Fibroblast of skin of left biceps (primary cell): ENCODE measurements around the gene SNAI3.

Source experiments
- DNase-seq, 2 experiments: peaks; one replicate each; pipeline ENCODE4 v3.0.0-alpha.2; 2013; ENCODE audit warnings: low read depth in 2 of 2

The SNAI3 gene

DNA sequence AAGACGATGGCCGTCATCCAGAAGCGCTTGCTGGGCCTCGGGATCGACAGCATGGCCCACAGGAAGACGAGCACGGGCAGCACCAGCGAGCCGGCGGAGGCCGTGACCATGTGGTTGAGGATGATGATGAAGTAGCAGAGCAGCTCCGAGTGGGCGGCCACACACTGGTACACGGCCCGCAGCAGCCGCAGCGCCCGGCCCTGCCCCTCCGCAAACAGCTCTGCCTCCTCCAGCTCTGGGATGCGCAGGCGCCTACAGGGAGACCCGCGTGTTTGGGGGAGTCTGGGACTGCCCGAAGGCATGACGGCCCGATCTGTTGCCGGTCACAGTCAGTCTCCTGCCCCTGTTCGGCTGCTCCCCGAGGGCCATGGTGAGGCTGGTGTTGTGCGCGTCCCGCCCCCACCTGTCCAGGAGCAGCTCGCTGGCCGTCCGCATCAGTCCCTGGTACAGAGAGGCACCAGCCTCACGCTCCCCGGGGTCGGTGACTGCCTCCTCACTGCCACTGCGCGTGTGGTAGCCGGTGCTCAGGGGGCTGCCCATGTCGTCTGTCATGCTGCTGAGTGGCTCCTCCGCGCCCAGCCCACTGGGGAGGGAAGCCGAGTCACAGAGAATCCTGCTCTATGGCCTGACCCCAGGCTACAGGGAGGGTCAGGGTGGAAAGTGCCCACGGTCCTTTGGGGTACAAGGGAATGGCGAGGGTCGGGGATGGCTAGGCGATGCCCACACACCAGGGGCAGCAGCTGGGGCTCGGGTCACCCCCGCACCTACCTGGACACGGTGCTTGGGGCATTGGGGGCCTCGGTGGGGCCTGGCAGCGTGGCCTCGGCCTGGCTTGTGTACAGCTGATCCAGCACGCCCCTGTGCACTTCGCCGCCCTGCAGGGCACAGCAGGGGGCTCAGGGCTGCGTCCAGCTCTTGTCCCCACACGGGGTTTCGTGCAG is 35.8 kb upstream of the SNAI3 start:
- DNase-seq: no peak

DNA sequence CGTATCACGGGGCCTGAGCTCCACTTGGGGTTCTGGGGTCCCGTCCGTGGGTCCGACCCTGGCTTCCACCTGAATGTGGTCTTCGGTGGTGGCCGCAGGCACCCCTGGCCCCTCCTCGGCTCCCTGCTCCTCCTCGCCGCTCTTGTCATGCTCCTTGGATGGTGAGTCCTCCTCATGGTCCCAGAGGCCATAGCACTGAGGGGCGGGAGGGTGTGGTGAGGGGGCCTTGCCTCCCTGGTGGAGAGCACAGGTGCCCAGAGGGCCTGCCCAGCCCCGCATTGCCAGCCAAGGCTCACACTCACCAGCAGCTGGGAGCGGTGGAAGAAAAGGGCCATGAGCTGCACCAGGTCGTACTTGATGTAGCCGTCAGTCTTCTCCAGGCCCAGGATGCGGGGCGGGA is 34.9 kb upstream of the SNAI3 start:
- DNase-seq: no peak

DNA sequence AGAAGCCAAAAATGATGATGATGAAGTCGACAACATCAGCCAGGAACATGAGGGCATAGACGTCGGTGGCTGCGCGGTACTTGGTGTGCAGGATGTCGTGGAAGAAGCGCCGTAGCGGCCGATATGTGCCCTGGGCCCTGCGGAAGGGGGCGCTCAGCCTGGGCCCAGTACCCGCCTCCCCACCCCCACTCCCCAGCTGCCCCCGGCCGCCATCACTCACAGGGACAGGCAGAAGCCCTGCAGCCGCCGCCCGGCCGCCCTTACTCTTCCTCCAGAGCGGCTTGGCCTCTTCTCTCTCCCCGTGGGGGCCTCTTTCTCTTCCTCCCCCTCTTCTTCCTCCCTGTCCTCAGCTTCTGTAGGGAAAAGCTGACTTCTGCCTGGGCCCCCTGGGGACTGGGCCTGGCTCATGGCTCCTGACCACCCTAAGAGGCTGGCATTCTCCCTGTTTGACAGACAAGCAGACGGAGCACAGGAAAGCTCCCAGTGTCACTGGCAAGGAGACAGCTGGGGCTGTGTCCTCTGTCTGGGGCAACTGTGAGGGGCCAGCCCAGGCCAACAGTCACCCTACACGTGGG is 34.2 kb upstream of the SNAI3 start:
- DNase-seq: no peak

DNA sequence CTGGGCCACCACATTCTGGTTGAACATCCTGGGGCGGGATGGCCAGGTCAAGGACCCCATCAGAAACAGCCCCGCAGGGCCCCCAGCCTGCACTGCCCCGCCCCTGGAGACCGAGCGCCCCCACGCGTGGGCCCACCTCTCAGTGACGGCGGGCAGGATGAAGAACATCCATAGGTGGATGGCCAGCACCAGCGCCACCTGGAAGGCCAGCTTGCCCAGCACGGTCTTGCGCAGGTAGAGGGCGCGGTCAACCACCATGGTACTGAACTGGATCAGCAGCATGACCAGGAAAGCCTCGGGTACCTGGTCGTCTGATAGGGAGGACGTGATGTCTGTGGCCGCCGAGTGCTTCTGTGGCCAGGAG is 33.6 kb upstream of the SNAI3 start:
- no peak for DNase-seq

DNA sequence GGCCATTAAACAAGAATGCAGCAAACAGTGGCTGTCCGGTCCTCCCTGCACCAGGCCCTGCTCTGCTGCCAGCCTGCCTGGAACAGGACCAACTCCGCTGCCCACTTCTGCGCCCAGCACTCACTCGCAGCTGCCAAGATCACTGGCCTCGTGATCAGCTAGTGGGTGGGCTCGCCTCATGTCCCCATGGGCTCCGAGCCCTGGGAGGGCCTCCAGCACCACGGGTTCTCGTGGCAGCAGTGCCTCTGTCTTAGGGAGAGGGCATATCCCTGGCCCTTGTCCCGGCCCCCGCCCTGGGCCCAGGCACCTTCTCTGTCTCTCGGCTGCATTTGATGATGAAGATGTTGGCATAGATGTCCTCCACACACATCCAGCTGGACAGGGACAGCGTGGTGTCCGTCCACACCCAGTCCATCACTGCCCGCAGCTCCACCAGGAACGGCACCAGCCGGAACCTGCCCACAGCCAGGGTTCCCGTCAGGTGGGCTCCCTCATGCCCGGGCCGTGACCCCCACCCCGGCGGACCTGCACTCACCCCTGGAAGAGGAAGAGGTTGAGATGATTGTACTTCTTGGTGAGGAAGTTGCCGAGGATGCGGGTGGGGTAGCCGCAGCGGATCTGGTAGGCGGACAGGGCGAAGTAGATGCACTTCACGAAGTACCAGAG is 33.1 kb upstream of the SNAI3 start:
- DNase-seq: no peak

DNA sequence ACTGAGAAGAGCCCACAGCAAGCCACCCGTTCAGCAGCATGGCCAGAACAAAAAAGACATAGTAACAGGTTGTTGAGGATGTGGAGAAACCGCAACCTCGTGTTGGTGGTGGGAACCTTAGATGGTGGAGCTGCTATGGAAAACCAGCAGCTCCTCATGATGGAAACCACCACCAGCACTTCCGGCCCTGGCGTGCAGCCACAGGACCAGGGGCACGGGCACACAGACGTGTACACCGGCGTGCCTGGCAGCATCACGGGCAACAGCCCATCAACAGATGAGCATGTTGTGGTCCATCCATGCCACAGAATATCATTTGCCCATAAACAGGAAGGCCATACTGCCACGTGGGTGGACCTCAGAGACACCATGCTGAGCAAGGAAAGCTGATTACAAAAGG is 31.9 kb upstream of the SNAI3 start:
- no peak for DNase-seq

DNA sequence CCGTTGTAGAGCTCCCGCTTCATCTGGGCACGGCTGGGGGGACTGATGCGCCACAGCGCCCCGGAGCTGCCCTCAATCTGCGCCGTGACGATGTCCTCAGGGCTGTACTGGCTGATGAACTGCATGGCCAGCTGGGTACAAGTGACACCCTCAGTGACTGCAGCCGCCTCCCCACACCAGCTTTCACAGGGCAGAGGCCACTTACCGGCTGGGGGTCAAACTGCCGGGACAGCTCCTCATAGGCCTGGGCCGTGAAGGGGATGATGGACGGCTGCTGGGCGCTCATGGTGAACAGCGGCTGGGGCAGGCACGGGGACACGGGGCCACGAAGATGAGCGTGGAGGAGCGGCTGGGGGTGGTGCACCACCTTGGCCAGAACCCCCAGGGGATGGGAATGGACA is 30.3 kb upstream of the SNAI3 start:
- no peak for DNase-seq

DNA sequence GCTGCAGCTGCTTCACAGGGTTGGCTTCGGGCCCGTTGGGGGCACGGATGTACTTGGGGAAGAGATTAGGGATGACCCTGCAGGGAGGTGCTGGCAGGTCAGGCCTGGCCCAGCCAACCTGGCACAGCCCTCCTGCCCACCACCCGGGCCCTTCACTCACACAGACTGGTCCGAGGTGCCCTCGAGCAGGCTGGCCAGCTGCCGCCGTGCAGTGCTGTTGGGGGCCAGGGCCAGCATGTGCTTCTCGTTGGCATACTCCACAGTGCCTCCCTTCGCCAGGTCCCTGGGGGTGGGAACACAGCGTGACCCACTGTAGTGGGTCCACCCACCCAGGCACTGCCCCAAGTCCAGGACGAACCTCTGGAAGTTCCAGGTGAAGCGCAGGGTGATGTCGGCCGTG is 29.9 kb upstream of the SNAI3 start:
- no peak for DNase-seq

DNA sequence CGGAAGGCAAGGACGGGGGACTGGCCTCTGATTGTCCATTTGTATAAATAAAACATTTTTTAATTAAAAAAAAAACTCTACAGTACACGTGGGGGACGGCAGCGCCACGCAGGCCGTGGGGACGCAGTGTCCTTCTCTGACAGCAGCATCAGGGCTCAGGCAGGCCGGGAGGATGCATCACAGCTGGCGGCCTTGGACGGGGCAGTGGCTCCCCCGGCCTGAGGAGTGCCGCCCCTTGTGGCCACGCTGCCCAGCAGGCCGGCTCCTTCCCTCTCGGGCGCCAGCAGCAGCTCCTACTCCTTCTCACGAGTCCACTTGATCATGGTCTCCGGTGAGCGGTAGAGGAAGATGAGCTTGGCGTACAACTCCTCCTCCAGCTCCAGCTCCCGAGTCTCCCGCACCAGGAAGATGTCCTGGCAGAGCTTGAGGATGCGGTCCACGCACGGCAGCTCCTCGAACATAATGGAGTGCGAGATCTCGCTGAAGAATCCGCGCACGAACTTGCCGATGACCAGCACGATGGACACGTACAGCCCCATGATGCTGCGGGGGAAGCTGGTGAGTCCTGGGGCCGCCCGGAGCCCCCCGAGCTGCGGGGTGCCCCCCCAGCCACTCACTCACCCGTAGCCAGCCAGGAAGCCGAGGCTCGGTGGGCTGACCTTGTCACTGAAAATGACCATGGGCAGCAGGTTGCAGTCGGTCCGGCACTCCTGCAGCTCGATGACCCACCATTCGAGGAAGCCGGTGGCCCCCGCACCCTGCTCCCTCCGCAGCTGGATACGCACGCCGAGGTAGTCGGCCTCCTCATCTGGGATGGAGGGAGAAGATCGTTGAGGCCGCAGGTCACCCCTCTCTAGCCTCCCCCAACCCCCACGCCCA is 29.2 kb upstream of the SNAI3 start:
- no peak for DNase-seq

DNA sequence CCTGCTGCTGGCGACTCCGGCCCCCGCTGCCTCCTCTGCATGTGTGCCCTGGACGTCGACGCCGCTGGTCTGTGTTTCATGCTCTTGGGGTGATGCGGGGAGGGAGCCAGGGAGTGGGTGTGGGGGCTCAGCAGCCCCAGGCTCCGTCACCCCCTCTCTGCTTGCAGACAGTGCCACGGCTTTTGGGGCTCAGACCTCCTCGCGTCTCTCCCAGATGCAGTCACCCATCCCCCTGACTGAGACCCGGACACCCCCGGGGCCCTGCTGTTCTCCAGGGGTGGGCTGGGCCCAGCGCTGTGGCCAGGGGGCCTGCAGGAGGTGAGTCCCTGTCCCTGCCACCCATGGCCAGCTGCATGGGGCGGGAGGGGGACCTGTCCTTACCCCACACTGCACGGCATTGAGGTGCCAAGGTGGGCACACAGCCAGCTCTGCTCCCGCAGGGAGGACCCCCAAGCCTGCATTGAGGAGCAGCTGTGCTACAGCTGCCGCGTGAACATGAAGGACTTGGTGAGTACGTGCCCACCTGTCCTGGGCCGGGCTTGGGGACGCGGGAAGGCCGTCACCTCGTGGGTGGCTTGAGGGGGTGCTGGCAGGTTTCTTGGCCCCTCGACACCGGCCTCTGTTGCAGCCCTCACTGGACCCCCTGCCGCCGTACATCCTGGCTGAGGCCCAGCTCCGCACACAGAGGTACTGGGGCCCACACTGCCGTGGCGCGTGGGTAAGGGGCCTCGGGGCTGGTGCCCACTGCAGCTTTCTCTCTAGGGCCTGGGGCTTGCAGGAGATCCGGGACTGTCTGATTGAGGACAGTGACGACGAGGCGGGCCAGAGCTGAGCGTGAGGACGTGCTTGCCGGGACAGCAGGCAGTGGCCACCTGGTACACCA is 28.4 kb upstream of the SNAI3 start:
- no peak for DNase-seq

DNA sequence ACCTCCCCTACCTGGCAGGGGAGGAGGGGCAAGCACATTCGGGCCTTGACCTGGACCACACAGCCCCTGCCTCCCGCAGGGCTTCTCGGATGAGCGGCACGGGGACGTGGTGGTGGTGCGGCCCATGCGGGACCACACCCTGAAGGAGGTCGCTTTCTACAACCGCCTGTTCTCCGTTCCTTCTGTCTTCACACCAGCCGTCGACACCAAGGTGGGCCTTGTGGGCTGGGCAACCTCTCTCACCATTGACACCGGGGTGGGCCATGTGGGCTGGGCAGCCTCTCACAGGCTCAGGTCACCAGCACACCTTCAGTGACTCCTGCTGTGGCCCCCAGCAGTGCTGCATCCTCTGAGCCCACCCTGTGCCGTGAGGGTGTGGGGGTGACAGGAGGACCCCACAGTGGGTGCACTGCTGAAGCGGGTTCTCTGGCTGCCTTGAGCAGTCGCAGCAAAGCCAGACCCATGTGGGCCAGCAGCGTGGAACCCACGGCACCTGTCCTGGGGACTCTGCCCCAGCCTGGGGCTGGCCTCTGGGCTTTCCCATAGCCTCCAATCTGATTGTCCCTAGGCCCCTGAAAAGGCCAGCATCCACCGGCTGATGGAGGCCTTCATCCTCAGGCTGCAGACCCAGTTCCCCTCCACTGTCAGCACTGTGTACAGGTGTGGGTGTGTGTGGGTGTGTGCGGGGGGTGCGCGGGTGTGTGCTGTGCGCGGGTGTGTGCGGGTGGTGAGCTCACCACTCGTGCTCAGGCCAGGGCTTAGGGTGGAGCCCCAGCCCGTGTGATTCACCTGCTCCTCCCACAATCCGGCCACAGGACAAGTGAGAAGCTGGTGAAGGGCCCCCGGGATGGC is 27.5 kb upstream of the SNAI3 start:
- DNase-seq: no peak

DNA sequence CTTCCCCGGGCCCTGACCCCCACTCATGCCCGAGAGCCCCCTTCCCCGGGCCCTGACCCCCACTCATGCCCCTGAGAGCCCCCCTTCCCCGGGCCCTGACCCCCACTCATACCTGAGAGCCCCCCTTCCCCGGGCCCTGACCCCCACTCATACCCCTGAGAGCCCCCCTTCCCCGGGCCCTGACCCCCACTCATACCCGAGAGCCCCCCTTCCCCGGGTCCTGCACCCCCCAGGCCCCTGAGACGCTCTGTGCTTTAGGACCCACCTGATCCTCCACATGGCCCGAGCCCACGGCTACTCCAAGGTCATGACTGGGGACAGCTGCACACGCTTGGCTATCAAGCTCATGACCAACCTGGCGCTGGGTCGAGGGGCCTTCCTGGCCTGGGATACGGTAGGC is 26.7 kb upstream of the SNAI3 start:
- no peak for DNase-seq

DNA sequence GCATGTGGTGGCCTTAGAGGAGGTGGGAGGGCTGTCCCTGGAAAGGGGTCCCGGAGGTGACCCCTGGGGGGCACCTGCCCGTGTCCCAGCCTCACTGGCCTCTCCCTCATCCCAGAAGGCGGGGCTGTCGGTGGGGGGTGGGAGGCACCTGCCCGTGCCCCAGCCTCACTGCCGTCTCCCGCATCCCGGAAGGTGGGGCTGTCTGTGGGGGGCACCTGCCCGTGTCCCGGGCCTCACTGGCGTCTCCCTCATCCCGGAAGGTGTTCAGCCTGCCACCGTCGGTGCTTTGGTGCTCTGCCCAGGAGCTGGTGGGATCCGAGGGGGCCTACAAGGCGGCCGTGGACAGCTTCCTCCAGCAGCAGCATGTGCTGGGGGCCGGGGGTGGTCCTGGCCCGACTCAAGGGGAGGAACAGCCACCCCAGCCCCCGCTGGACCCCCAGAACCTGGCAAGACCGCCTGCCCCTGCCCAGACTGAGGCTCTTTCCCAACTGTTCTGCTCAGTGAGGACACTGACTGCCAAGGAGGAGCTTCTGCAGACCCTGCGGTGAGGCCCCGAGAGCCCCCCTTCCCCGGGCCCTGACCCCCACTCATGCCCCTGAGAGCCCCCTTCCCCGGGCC is 26.2 kb upstream of the SNAI3 start:
- no peak for DNase-seq

DNA sequence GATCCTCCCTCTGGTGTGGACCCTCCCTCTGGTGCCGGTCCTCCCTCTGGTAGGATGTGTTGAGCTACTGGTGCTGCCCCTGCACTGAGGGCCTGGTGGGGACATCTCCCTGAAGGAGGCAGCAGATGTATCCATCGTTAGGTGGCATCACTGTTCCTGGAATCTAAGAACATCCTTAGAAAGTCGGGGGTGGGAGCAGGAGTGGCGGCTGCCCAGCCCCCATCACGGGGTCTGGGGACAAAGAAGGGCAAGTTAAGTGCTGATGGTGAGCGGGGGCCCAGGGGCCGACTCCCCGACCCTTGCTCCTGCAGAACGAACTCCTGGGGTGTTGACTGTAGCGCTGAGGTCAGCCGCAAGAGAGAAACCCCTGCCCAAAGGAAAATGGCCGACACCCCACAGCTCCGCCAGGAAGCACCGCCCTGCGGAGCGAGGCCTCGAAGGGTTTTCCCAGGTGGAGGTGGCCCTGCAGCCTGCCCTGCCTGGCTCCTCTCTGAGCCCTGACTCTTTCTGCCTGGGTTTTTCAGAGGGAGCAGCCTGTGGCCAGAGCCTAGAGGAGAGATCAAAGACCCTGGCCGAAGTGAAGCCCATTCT is 25.5 kb upstream of the SNAI3 start:
- no peak for DNase-seq

DNA sequence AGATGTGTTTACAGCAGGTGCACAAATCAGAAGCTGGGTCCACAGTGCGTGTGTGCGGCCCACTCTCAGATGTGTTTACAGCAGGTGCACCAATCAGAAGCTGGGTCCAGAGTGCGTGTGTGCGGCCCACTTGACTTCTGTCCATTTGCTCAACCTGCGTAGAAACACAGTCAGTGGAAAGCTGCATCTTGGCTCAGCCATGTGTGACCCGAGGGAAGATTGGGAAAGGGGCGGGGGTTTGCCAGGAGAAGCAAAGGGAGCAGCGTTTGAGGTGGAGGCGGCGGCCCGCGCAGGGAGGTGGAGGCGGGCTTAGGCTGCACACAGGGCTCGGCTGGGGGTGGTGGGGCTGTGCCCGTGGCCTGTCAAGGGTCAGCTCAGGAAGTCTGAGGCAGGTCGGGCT is 24.2 kb upstream of the SNAI3 start:
- no peak for DNase-seq

DNA sequence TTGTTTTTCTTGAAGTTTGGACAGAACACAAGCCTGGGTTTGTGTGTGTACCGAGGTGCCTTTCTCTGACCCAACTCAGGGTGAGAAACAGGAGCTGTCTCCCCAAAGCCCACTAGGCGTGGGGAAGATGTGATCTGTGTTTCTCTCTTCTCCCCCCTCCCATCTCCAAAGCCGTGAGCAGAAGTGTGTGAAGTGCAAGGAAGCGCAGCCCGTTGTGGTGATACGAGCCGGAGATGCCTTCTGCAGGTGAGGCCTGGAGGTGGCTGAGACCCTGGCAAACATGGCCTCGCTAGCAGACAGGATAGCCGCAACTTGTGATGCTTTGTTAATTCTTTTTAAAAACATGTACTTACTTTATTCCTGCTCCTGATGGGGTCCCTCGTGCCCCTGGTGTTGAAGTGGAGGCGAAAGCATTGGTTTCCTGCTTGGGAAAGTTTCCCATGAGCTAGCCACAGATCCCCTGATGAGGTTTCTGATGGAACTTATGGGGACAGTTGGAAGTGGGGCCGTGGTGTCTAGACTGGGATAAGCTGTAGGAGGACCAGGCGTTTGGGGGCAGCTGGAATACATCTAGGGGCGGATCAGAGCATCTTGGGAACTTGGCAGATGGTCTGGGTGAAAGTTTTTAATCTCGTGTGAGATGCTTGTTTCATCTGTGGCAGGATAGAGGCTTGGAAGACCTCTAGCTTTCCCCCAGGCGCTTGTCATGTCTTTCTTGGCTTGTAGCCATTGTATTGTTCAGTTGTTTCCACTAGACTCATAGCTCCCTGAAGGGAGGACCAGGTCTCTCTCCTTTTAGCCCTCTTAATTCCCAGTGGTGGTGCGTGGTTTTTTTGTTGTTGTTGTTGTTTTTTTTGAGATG is 20.9 kb upstream of the SNAI3 start:
- no peak for DNase-seq

DNA sequence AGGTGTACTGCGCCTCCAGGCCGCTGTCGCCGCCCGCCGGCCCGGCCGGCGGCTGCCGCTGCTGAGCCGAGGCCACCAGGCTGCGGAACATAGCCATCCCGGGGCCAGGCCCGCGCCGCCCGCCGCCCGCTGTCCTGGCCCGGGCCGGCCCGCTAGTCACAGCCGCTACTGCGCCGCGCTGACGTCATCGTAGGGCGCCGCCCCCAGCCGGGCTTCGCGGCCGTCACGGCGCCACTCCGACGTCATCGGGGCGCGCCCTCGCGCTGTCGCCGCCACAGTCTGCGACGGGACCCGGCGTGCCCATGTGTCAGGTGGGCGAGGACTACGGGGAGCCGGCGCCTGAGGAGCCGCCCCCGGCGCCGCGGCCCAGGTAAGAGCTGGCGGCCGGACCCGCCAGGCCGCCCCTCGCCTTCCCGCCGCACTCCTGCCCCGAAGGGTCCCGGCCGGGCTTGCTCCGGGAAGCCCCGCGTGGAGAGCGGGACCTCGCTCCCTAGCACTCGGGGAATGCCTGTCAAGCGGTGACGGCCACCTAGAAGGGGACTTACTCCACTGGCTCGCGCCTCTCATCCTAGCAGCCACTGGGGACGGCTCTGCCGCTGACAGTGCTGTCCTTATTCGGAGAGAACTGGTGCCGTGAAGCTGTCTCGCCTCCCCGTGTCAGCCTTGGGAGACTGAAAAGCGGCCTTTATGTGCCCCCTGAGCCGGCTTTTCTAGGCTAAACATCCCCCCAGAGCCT is 20.1 kb upstream of the SNAI3 start, which contains the start of the genes CTU2 and RNF166:
Gene CTU2, plus strand, starts transcription at position 275 of the 736 bp plus-strand sequence. Its CDS starts 28 bp downstream, at position 303.
Gene RNF166, minus strand, starts transcription at position 180 of the 736 bp plus-strand sequence. Its CDS starts 83 bp downstream, at position 97.
- peak; percentile 60 to 63 for DNase-seq
